ENCODE data around the gene HMGCLL1. TPM values are rescaled to one million over a fixed set of nuclear protein-coding genes. Genes with fewer than 3 reads are reported as not detected.

Gene HMGCLL1
- total RNA-seq, 2 donors from 2014 or later: 3.0 to 5.7 TPM

GRCh38 chr6:55518529-55519060, 60.4 kb downstream of the HMGCLL1 start:
- Histone ChIP-seq H3K27me3 (replicated peaks; ENCODE audit: insufficient read depth) (no peaks in the 10 kb centered on the region), H3K27ac (no peak overlapping the region), H3K36me3 (no peaks in the 10 kb centered on the region), H3K9me3 (no peaks in the 10 kb centered on the region), H3K4me3 (no peak overlapping the region), H3K4me1 (replicated peaks) (no peaks in the 10 kb centered on the region)
- TF ChIP-seq, protein P1, sequence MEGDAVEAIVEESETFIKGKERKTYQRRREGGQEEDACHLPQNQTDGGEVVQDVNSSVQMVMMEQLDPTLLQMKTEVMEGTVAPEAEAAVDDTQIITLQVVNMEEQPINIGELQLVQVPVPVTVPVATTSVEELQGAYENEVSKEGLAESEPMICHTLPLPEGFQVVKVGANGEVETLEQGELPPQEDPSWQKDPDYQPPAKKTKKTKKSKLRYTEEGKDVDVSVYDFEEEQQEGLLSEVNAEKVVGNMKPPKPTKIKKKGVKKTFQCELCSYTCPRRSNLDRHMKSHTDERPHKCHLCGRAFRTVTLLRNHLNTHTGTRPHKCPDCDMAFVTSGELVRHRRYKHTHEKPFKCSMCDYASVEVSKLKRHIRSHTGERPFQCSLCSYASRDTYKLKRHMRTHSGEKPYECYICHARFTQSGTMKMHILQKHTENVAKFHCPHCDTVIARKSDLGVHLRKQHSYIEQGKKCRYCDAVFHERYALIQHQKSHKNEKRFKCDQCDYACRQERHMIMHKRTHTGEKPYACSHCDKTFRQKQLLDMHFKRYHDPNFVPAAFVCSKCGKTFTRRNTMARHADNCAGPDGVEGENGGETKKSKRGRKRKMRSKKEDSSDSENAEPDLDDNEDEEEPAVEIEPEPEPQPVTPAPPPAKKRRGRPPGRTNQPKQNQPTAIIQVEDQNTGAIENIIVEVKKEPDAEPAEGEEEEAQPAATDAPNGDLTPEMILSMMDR (IDR thresholded peaks at IDR 0.05): no peak
- no peak for TF ChIP-seq POLR2A (IDR thresholded peaks at IDR 0.05)
- no peak for TF ChIP-seq POLR2AphosphoS5 (IDR thresholded peaks at IDR 0.05)
- WGBS: 68% methylated on average over 4 of the region's 4 CpGs
- DNase-seq (ENCODE audit: low spot score): no peak
- intact Hi-C loops (cut with DNase I): no loop called here

- Histone ChIP-seq H3K9me3 (no peaks in the 10 kb centered on the region), H3K4me3 (no peak overlapping the region), H3K36me3 (no peaks in the 10 kb centered on the region), H3K27me3 (replicated peaks; ENCODE audit: insufficient read depth) (no peaks in the 10 kb centered on the region), H3K4me1 (replicated peaks) (no peaks in the 10 kb centered on the region), H3K27ac (no peak overlapping the region)
- WGBS: 79% methylated on average over 1 of the region's 1 CpG
- intact Hi-C loops (cut with DNase I): no loop called here
- TF ChIP-seq POLR2A (IDR thresholded peaks at IDR 0.05) (no peak), POLR2AphosphoS5 (IDR thresholded peaks at IDR 0.05) (no peak)
- TF ChIP-seq, protein P1 (IDR thresholded peaks at IDR 0.05): no peak
- no peak for DNase-seq (ENCODE audit: low spot score)
Observed at GRCh38 chr6:55516736-55517135, 62.3 kb downstream of the HMGCLL1 start.

GRCh38 chr6:55512904-55513303, 66.1 kb downstream of the HMGCLL1 start:
- no peak for TF ChIP-seq POLR2A (IDR thresholded peaks at IDR 0.05)
- TF ChIP-seq, protein P1 (IDR thresholded peaks at IDR 0.05): no peak
- no peak for TF ChIP-seq POLR2AphosphoS5 (IDR thresholded peaks at IDR 0.05)
- H3K27ac ChIP-seq: no peak overlapping the region
- WGBS: 92% methylated on average over 1 of the region's 1 CpG
- H3K4me1 ChIP-seq (replicated peaks): no peaks in the 10 kb centered on the region
- H3K4me3 ChIP-seq: no peak overlapping the region
- H3K36me3 ChIP-seq: no peaks in the 10 kb centered on the region
- H3K9me3 ChIP-seq: no peaks in the 10 kb centered on the region
- no peaks in the 10 kb centered on the region for H3K27me3 ChIP-seq (replicated peaks; ENCODE audit: insufficient read depth)
- DNase-seq (ENCODE audit: low spot score): no peak
- intact Hi-C loops (cut with DNase I): no loop called here

- intact Hi-C loops (cut with DNase I): no loop called here
- 58% methylated on average over 5 of the region's 5 CpGs for WGBS
- H3K27me3 ChIP-seq (replicated peaks; ENCODE audit: insufficient read depth): no peaks in the 10 kb centered on the region
Observed at GRCh38 chr6:55511122-55511800, 67.7 kb downstream of the HMGCLL1 start.

More at GRCh38 chr6:55511122-55511800, 67.7 kb downstream of the HMGCLL1 start:
- Histone ChIP-seq H3K27ac (no peak overlapping the region), H3K36me3 (no peaks in the 10 kb centered on the region), H3K4me1 (replicated peaks) (no peaks in the 10 kb centered on the region), H3K4me3 (no peak overlapping the region), H3K9me3 (no peaks in the 10 kb centered on the region)
- TF ChIP-seq POLR2A (IDR thresholded peaks at IDR 0.05): no peak
- peak; percentile 29 for TF ChIP-seq POLR2AphosphoS5 (IDR thresholded peaks at IDR 0.05)
- TF ChIP-seq, protein P1 (IDR thresholded peaks at IDR 0.05): no peak
- peak; percentile 4 for DNase-seq (ENCODE audit: low spot score)

Measured in prostate gland (tissue), 2 donors.